DND-41 (cell line): ENCODE results near the gene LRRC3C.

ENCODE experiments used
- ATAC-seq: fragments of 200-7000 bp; cut with Tn5 transposase; 3 replicates; pipeline ENCODE4 v1.9.1; 2021; ENCODE audit warnings: low read depth; ENCODE audit not compliant: insufficient read depth
- DNase-seq: peaks from one replicate; pipeline ENCODE4 v3.0.0-alpha.2; 2020
- H2AFZ ChIP-seq: 2 replicates; pipeline ENCODE4 v1.6.0; 2012; ENCODE audit warnings: low read depth, low read length
- H3K27ac ChIP-seq: 2 replicates; pipeline ENCODE4 v1.5.1; 2012; ENCODE audit warnings: low read length, inconsistent platforms
- H3K27me3 ChIP-seq: fragments of 200-600 bp; sonication (generic); 2 replicates; pipeline ENCODE4 v1.6.0; 2012; ENCODE audit warnings: low read length, mild to moderate bottlenecking, inconsistent platforms; ENCODE audit not compliant: insufficient read depth, poor library complexity
- H3K36me3 ChIP-seq: 2 replicates; pipeline ENCODE4 v1.5.1; 2012; ENCODE audit warnings: low read length, inconsistent platforms; ENCODE audit not compliant: insufficient read depth
- H3K4me1 ChIP-seq: 2 replicates; pipeline ENCODE4 v1.5.1; 2012; ENCODE audit warnings: mild to moderate bottlenecking, low read length; ENCODE audit not compliant: insufficient read depth
- H3K4me2 ChIP-seq: 2 replicates; pipeline ENCODE4 v1.6.0; 2012; ENCODE audit warnings: mild to moderate bottlenecking, moderate library complexity, low read length, inconsistent platforms; ENCODE audit not compliant: insufficient read depth
- H3K4me3 ChIP-seq, 2 experiments: fragments of 200-600 bp in 1 of 2; shearing (Covaris generic) in 1 of 2; 2 replicates each; pipeline ENCODE4 v1.5.1; 2012 to 2016; ENCODE audit warnings: inconsistent platforms in 2 of 2, low read length in 2 of 2, mild to moderate bottlenecking in 2 of 2, low read depth in 1 of 2, moderate library complexity in 1 of 2
- H3K79me2 ChIP-seq: 2 replicates; pipeline ENCODE4 v1.6.0; 2012; ENCODE audit warnings: low read length, inconsistent platforms; ENCODE audit not compliant: insufficient read depth
- H3K9ac ChIP-seq: 2 replicates; pipeline ENCODE4 v1.6.0; 2012; ENCODE audit warnings: low read depth, mild to moderate bottlenecking, inconsistent platforms, low read length, moderate library complexity
- H3K9me3 ChIP-seq: 2 replicates; pipeline ENCODE4 v1.5.1; 2012; ENCODE audit warnings: low read length, moderate library complexity, mild to moderate bottlenecking, inconsistent platforms; ENCODE audit not compliant: insufficient read depth, severe bottlenecking
- H4K20me1 ChIP-seq: 2 replicates; pipeline ENCODE4 v1.6.0; 2012; ENCODE audit warnings: low read length; ENCODE audit not compliant: insufficient read depth
- EZH2 ChIP-seq: IDR thresholded peaks from 3 replicates; pipeline ENCODE4 v1.6.1; 2012; ENCODE audit warnings: borderline replicate concordance, low read depth, mild to moderate bottlenecking, moderate library complexity, low read length, inconsistent platforms; ENCODE audit not compliant: severe bottlenecking
- TF ChIP-seq, protein P1 (sequence below): IDR thresholded peaks from 2 replicates; pipeline ENCODE4 v1.5.1; 2012; ENCODE audit warnings: borderline replicate concordance, low read length, moderate library complexity, mild to moderate bottlenecking; ENCODE audit not compliant: poor library complexity, severe bottlenecking; ENCODE audit errors: extremely low read depth

The LRRC3C gene

DNA sequence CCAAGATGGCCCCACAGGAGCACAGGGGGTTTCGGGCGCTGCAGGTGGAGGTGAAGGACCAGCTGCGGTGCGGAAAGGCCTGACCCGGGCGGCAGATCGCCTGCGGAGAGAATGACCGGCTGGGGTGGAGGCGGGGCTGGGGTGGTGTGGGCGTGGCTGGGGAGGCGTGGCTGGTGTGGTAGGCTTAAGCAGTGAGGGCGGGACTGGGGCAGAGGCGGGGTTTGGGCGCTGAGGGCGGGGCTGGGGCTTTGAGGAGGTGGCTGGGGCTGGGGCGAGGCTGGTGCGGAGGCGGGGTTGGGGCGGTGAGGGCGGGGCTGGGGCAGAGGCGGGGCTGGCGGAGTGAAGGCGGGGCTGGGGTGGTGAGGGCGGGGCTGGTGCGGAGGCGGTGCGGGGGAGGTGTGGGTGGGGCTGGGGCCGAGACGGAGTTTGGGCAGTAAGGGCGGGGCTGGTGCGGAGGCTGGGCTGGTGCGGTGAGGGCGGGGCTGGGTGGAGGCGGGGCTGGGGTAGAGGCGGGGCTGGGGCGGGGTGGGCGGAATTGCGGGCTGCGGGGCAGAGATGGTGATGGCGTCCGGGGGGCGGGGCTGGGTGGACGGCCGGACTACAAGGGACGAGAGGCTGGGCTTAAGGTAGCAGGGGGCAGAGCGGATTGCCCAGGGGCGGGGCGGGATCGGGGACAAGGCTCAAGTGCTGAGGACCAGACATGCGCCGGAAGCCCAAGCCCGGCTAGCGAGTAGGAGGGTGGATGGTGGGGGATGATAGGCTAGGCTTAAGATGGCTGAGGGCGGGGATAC lies 25.3 kb downstream of the LRRC3C start:
- peak overlapping the region; percentile 92 for H2AFZ ChIP-seq
- H3K4me3 ChIP-seq = peak overlapping the region; percentile 35 to 69; a peak in 3 of 4 replicates
- H3K4me2 ChIP-seq = peak overlapping the region; percentile 69
- TF ChIP-seq, protein P1, sequence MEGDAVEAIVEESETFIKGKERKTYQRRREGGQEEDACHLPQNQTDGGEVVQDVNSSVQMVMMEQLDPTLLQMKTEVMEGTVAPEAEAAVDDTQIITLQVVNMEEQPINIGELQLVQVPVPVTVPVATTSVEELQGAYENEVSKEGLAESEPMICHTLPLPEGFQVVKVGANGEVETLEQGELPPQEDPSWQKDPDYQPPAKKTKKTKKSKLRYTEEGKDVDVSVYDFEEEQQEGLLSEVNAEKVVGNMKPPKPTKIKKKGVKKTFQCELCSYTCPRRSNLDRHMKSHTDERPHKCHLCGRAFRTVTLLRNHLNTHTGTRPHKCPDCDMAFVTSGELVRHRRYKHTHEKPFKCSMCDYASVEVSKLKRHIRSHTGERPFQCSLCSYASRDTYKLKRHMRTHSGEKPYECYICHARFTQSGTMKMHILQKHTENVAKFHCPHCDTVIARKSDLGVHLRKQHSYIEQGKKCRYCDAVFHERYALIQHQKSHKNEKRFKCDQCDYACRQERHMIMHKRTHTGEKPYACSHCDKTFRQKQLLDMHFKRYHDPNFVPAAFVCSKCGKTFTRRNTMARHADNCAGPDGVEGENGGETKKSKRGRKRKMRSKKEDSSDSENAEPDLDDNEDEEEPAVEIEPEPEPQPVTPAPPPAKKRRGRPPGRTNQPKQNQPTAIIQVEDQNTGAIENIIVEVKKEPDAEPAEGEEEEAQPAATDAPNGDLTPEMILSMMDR = no peak
- TF ChIP-seq EZH2 = no peak
- no peaks in the 10 kb centered on the region for H3K79me2 ChIP-seq
- H3K9me3 ChIP-seq = no peaks in the 10 kb centered on the region
- ATAC-seq = peak; percentile 89
- peak overlapping the region; percentile 59 for H3K9ac ChIP-seq
- peak; percentile 95 for DNase-seq
- peaks cover 5% of the 10 kb centered on the region; the same call in 1 of the 2 replicates for H4K20me1 ChIP-seq
- H3K36me3 ChIP-seq = no peaks in the 10 kb centered on the region
- H3K4me1 ChIP-seq = peaks cover 19% of the 10 kb centered on the region
- no peaks in the 10 kb centered on the region for H3K27me3 ChIP-seq
- peak overlapping the region; percentile 61 for H3K27ac ChIP-seq

- Histone ChIP-seq H3K27me3 (no peaks in the 10 kb centered on the region), H3K4me1 (peaks cover 19% of the 10 kb centered on the region), H3K4me2 (peak overlapping the region; percentile 69), H3K4me3 (peak overlapping the region; percentile 35 to 69; a peak in 3 of 4 replicates), H3K9me3 (no peaks in the 10 kb centered on the region), H2AFZ (peak overlapping the region; percentile 92), H3K36me3 (no peaks in the 10 kb centered on the region), H3K9ac (peak overlapping the region; percentile 59), H3K79me2 (no peaks in the 10 kb centered on the region), H4K20me1 (peaks cover 5% of the 10 kb centered on the region; the same call in 1 of the 2 replicates), H3K27ac (peak overlapping the region; percentile 61)
- ATAC-seq = no peak
- DNase-seq = no peak
- TF ChIP-seq, protein P1 = no peak
- TF ChIP-seq EZH2 = no peak
Observed at GRCh38 chr17:39953471-39953888, 25.9 kb downstream of the LRRC3C start.

DNA sequence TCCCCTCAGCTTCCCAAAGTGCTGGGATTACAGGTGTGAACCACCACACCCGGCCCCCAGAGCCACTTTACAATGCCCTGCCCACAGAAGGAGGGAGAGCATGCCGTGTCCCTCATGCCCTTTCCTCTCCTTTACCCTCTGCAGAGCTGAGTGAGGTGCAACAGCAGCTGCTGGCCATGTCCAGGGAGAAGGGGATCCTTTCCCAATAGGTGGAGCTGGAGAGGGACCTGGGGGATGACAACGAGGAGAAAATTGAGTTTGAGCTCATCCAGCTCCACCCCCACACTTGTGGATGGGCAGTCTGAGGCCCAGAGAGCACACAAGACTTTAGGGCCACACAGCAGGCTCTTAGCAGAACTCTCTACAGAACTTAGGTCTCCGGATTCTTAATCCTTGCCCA lies 27.3 kb downstream of the LRRC3C start:
- Histone ChIP-seq H3K36me3 (no peaks in the 10 kb centered on the region), H4K20me1 (peaks cover 5% of the 10 kb centered on the region; the same call in 1 of the 2 replicates), H3K27me3 (no peaks in the 10 kb centered on the region), H3K27ac (no peak overlapping the region), H3K4me1 (peaks cover 26% of the 10 kb centered on the region), H3K4me3 (no peak overlapping the region), H2AFZ (no peak overlapping the region), H3K9me3 (no peaks in the 10 kb centered on the region), H3K79me2 (no peaks in the 10 kb centered on the region), H3K4me2 (no peak overlapping the region), H3K9ac (no peak overlapping the region)
- TF ChIP-seq EZH2 = no peak
- TF ChIP-seq, protein P1 = no peak
- ATAC-seq (no peak), DNase-seq (no peak)
